NCI-H2107 treated with DMSO at 0.1 percent for 48 hours (cell line): ENCODE results near the gene NRG2.

Source experiments
- DNase-seq: peaks from one replicate; lab custom pipeline; 2025; ENCODE audit not compliant: unreplicated experiment; lab: John Stamatoyannopoulos, UW

NRG2 gene

DNA sequence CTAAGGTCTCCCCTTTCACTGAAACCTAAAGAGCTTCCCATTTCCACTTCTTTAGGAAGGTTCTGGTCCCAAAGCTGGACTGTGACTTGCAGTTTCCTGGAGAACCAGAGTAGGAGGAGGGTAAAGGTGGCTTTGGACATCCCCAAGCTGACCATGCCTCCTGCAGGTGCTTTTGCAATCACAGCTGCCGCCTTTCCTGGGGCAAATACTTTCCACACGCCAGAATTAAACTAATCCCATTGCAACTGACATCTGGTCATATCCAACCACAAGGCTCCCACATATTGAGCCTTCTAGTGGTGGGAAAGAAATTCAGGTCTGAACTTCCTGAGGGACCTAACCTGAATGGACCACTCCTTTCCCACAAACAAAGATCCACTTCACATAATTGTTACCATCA lies 92.7 kb downstream of the NRG2 start:
- no peak for DNase-seq

DNA sequence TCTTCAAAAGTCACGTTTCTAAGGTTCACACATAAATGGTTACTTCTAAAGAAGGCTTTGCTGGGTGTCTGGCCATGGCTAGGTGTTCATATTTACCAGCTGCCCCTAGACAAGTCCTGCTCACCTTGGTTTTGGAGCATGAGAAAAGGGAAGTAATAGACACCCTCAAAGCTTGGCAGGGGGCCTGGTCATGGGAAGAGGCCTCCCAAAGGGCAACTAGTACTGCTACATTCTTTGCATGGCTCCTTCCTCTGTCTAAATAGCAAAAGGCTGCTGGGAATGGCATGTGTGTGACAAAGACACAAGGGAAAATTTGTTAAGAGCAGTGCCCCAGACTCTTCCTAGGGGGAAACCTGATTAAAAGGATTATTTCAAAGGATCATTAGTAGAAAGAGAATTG lies 93.4 kb downstream of the NRG2 start:
- DNase-seq, result no peak

DNA sequence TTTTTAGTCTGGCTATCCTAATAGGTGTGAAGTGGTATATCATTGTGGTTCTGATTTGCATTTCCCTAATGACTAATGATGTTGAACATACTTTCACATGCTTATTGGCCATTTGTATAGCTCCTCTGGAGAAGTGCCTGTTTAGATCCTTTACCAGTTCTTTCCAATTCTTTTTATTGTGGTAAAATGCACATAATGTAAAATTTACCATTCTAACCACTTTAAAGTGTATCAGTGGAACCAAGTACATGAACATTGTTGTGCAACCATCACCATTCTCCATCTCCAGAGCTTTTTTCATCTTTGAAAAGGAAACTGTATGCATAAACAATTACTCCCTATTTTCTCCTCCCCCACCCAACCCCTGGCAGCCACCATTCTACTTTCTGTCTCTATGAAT lies 95.4 kb downstream of the NRG2 start:
- DNase-seq, result no peak

DNA sequence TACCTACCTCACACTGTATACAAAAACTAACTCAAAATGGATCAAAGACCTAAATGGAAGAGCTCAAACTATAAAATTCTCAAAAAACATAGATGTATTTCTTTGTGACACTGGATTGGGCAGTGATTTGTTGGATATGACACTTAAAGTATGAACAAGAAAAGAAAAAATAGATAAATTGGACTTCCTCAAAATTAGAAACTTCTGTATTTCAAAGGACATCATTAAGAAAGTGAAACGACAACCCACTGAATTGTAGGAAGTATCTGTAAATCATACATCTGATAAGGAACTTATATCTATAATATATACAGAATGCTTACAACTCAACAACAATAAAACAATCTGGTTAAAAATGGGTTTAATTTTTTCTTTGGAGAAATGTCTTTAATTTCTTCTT lies 96.7 kb downstream of the NRG2 start:
- no peak for DNase-seq

DNA sequence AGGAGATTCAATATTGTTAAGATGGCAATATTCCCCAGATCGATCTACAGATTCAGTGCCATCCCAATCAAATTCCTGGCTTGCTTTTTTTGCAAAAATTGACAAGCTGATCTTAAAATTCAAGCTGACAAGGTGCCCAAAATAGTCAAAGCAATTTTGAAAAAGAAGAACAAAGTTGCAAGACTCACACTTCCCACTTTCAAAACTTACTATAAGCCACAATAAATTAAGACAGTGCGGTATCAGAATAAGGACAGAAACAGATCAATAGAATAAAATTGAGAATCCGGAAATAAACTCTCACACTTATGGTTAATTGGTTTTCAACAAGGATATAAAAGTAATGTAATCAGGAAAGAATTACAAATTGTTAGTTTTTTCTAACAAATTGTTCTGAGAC lies 97.1 kb downstream of the NRG2 start:
- no peak for DNase-seq

DNA sequence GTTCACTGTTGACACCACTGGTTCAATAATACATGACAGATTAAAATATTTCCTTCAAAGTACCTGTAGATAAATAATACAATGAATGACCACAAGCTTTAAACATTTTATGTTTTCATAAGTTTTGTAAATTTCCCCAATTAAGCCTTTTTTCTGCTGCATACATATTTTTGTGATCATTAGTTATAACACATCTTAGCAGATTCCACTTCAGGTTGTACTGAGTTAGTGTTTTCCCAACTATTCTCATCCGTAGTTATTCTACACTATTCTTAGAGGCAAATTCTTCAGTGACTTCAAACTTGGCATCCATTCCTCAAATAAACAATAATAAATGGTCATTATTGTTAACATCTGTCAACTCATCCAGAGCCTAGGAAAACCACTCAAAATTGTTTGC lies 100.9 kb downstream of the NRG2 start:
- DNase-seq, result no peak

DNA sequence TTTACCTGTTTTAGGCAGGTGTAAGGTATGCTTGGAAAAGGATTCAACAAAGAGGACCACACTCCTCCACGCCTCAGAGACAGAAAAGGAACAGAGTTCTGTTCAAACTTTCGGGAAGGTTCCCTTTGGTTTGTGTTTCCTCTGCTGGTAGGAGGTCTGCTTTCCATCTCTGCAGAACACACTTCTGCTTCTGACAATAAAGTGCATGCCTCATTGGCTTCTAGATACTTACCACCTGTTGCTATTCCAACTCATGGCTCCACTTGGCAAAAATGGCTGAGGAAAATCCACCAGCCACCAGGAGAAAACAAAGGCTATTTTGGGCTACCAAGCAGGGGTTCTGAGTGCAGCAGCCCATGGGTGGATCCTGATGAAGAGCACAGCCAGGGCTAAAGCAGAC lies 112.7 kb downstream of the NRG2 start:
- DNase-seq, result no peak

DNA sequence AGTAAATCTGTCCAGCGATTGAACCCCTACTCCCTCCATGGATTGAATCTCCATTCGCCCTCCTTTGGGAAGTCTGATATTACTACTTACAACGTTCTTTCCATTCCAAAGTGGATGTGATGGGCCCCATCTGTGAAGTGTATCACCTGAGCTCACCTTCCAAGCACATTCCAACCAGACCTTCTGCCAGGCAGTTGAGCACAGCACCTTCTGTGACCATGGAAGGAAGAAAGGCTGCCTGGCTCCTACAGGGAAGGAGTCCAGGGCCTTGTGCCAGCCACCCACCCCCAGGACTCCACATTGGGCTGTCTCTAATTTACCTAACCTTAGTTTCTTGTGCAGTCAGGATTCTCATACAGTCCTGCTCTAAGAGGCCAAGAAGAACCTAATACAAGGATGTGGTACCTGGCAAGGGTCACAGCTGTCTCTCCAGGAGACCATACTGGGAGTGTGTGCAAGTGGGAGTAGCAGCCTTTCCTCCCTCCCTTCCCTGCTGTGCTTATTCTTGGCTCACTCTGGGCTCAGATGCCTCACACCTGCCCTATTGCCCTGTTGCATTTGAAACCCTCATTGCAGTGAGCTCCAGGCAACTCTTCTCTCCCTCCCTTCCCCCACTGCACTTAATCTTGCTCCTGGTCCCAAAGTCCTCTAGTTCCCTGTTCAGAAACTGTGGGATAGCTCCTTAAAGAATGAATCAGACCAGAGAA lies 116.1 kb downstream of the NRG2 start:
- no peak for DNase-seq

DNA sequence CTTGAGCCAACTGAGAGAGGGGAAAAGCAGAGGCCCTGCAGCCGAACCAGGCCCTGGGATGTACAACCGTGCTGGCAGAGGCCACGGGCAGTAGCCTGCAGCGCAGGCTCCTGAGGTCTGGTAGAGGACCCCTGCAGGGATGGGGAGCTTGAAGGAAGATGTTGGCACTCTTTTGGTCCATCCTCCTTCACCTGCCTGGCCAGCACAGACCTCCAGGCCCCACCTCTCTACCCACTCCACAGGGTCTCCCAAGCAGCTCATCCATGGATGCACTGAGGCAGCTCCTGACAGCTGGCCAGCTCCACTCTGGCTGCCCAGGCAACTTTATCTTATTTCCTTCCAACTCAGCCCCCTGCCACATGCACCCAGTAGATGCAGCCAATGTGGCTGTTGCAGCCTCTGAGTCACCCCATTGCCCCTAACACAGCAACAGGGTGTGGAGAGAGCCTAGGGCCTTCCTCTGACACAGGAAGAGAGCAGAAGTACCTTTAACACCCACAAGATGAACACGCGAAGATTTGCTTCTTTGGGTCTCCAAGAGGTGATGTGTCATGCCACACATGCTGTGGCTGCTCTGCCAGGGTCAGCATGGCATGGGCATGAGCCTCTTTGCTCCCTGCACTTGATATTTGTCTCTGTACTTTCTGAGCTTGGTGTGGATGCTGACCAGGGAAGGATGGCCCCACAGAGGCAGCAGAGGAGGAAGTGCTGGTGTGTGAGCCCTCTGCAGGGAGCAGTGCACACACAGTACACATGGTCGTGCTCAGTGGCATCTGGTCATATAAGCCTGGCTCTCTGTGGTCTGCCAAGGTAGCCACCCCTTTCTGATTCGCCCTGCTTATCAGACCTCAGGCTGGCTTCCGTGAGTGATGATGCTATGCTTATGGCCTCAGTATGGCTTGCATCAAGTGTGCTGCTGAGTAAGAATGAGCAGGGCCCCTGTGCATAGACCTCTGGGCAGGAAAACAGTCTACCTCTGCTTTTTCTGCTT lies 117.2 kb downstream of the NRG2 start:
- DNase-seq, result no peak

DNA sequence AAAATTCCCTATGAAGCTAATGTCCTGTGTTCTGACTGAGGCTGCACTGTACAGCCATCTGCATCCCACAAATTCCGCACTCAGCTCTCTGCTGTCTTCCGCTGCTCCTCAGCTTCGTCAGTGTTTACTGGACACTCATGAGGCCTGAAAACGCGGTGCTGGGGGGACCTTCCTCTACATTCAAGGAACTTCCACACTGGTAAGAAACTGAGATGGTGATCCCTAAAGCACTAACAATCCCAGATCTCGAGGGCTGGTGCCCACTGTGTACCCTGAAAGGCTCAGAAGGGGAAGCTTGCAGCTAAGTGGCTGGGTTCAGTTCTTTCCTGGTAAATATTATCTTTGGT lies 117.9 kb downstream of the NRG2 start:
- no peak for DNase-seq

DNA sequence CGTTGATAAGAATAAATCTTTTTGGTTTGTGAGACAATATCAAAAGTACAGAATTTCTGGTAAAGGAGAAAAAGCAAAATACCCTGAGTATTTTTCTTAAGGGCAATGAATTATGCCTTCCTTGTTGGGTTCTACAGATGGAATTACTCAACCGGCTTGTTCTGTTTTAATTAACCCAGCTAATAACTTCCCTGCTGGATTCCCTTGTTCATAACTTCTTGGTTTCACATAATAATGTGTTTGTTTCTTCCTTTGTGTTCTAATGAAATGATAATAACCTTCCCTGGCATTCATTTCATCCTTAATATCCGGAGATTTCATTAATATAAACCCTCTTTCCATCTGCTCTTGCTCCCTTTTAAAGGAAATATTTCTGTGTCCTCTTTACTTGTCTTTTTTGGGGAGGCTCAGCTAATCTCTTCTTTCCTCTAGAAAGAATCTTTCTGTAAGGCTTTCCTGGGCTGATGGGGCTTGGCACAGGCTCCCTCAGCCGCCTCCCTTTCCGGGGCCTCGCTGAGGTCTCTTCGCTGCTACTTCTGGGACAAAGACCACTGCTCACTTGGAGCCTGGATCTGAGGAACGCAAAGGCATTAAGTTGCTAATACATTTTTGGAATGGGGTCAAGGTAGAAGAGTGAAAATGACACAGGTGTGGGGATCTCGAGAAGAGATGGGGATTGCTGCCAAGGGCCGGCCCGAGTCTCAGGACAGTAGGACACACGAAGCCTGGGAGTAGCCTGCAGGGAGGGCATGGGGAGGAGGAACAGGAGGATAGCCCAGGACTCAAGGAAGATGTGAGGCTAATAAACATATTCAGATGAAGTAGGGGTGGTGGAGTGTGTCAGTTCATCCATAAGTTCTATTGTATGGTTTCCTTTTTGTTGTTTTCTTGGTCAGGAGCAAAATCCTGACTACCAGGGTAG lies 118.5 kb downstream of the NRG2 start:
- DNase-seq, result no peak

DNA sequence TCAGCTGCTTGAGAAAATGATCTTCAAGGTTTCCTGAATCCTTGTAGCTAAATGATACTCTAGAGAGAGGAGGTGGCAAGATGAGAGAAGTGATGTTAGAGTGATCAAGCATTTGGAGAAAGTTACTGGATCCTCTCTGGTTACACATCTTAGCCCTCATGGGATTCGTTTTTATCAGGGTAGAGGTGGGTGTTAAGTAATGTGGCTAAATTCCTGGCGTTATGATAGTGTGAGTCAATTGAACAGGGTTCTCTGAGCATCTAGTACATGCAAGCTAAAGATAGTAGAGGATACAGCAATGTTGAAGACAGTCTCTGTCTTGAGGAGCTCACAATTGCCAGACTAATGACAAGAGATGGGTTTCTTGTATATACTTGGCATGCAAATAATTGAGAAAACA lies 123.8 kb downstream of the NRG2 start:
- DNase-seq, result no peak

DNA sequence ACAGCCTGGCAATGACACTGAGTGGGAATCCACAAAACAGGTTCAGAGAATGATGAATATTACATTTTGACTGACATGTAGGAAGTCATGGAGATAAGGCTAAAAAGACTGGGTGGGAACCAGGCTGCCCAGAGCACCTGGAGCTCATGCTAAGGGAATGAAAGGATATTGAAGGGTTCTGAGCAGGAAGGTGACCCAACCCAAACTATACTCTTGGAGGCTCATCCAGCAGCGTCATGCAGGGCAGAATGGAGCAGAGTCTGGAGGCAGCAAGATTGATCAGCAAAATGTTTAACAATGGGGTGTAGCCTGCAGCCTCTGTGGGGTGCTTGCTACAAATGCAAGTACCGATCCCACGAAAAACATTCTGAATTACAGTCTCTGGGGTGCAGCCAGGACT lies 127.3 kb downstream of the NRG2 start:
- no peak for DNase-seq

DNA sequence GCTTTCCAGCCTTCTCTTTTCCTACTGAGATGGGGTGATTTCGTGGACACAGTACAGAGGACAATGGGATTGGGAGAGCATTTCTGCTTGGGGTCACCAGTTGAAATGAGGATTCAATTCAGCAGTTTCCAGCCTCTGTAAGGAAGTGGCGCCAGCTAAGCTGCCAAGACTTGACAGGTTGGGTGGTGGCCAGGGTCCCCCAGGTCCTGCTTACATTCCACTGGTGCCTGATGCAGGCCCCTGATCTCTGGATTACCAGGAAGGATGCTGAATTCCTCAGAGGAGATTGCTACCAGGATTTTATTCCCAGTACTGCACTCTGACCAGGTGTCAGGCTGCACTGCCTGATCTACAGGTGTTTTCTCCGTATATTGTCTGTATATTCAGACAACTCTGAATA lies 127.8 kb downstream of the NRG2 start:
- DNase-seq, result no peak

DNA sequence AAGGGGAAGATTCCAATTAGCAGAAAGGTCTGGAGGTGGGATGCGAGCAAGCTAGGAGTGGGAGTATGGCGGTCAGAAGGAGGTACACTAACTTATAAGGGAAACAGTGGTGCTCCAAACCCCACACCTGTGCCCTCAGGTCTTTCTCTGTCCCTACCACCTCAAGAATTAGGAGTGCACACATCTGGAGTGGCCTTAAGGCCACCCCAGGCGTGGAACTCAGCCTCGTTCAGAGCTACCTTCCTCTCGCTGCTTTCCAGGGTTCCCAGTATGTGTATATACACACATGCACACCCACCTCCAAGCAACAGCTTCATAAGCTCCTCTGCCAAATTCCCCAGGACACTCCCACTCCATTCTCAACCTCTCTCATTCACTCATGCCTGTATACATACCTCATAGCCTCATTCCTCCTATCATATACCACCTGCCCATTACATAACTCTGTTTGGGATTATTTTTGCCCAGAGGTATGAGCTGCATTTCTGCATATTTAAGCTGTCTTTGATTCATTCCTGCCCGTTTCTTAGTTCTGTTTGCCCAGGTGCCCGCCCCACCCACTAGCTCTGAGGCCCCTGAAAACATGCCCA lies 128.8 kb downstream of the NRG2 start:
- no peak for DNase-seq

DNA sequence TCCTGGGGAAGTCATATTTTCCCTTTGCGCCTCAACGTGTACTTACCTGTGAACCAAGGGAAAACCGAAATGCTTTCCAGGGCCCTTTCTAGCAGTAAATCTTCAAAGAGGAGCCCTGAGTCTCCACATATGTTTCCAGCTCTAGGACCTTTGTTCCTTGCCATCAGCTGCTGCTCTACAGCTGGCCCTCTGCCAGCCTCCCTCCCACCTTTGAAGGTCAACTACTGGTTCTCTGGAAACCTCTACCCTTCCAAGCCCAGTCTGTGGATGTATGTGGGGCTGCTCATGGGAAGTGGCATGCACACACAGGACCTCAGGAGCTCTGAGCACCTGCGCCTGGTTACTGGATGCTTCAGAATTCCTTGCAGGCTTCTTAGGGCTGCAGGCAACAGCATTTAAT lies 130.3 kb downstream of the NRG2 start:
- no peak for DNase-seq

DNA sequence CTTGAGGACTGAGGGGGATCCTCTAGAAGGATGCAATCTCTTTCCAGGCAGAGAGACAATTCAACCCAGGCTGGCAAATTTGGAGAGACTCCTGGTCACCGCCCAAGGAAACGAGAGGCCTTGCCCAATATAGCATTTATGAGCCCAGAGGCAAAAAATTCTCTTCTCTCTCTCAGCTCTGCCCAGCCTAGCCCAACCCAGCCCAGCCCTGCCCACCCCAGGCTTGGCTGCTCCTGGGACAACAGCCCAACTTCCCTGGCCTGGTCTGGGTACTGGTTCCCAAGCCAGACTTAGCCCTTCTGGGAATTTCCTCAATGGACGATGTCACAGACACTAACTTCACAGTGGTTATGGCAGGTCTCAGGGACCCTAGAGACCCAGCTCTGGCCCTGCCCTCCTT lies 130.9 kb downstream of the NRG2 start:
- DNase-seq, result no peak

DNA sequence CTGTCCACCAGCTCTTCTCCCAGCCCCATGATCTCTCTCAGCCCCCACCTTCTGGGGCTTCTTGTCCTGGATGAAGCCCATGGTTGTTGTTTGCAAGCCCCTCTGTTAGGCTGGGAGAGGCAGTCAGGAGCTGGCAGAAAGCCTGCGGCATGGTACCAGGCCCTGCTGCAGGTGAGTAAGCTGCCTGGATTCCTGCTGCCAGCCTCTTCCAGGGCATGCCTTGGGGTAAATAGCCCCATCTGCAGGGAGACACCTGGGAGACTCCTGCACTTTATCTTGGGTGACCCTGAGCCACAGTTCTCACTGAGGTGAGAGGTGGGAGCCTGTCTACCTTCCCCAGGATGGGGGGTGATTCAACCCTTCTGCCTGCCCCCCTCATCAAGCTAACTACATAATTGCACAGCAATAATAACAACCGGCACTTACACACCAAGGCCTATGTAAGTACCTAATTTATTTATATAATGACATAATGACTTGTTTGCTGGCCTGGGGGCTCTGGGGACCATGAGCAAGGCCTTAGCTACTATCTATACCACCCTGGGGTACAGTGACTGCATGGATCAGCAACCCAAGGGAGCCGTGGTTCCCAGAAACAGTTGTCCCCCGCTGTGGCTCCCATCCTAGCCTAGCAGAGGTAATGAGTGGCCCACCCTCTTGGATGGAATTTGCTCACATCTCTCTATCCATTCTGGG lies 131.5 kb downstream of the NRG2 start:
- no peak for DNase-seq

DNA sequence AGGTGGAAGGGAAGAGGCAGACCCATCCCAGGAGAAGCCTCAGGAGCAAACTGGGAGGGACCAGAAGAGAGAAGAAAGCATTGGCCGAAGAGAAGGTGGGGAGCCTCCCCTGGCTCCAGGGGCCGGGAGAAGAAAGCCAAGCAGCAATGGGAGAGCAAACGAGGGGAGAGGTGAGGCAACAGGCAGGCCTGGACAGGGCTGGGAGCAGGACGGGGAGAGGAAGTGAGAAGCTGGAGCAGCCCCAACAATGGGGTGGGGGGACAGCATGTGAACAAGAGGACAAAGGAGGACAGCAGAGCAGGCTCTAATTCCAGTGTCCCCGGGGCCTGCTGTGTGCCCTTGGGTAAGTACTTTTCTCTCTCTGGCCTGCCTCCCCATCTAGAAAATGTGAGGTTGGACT lies 132.2 kb downstream of the NRG2 start:
- DNase-seq, result no peak

DNA sequence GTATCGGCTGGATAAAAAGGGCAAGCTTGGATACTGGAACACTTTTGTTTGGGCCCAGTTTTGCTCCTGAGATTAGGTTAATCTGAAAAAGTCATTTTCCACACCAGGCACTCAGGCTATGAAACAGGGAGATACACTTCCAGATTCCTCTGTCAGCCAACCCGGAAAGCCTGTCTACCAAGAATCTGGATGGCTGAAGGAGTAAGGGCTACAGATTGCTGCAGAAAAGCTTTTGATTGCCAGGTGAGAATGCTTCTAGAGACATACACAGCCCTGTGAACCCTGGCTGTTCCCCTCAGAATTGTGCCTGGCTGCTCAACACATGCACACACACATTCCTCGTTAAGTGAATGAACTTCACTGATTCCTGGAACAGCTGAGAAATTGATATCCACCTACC lies 133.1 kb downstream of the NRG2 start:
- DNase-seq, result no peak

DNA sequence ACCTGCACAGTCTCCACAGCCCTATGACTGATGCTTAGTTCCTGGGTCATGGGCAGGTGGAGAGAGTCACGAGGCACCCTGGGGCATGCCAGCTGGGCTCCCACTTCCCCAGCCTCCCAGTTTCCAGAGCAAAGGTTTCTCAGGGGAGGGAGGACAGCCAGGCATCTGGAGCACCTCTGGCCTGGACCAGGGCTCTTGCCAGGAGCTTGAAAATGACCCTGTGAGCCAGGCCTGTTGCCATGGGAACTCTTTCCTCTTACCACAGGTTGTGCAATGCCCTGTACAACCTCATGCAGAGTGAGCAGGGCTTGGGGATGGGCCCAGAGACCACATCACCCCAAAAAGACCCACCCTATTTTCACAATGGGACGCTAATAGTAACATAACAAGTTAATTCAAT lies 134.3 kb downstream of the NRG2 start:
- no peak for DNase-seq
